ENCODE measurements around the gene EIF3M.

GRCh38 chr11:32610797-32611352 lies 27.2 kb downstream of the EIF3M start:
- TF ChIP-seq CTCF (IDR thresholded peaks at IDR 0.05; ENCODE audit: extremely low read depth in 1 of 2, insufficient read depth in 1 of 2, low read depth in 1 of 2, low read length in 2 of 2), result no peak
- TF ChIP-seq EZH2 (IDR thresholded peaks at IDR 0.05; ENCODE audit: borderline replicate concordance, low read depth, low read length, severe bottlenecking), result no peak
- no peak for TF ChIP-seq POLR2AphosphoS5 (IDR thresholded peaks at IDR 0.05; ENCODE audit: insufficient read depth, low read depth, low read length)
- no peak for TF ChIP-seq JUN (IDR thresholded peaks at IDR 0.05; ENCODE audit: borderline replicate concordance, insufficient read depth, insufficient read length, low read depth)
- TF ChIP-seq POLR2A (IDR thresholded peaks at IDR 0.05; ENCODE audit: low read depth, low read length), result no peak

All from endothelial cell of umbilical vein (primary cell).